Neural cell (in vitro differentiated cells): Measurements from ENCODE around the gene TECTB. TPM values are rescaled to one million over a fixed set of nuclear protein-coding genes. Genes with fewer than 3 reads are reported as not detected.

Source experiments
- H2AFZ ChIP-seq: fragments of 200-600, 300-800 bp; sonication (generic), shearing (Covaris generic); 2 replicates; pipeline ENCODE4 v1.6.0; 2014; ENCODE audit warnings: low read depth, mild to moderate bottlenecking, antibody characterized with exemption, low read length, moderate library complexity
- H3F3A ChIP-seq: fragments of 200-600 bp; shearing (Covaris generic); 2 replicates; pipeline ENCODE4 v1.6.1; 2016; ENCODE audit warnings: mild to moderate bottlenecking, moderate library complexity, mixed read lengths, antibody characterized with exemption, low read length; ENCODE audit not compliant: insufficient read depth, poor library complexity, severe bottlenecking
- H3K27ac ChIP-seq: fragments of 200-600, 300-800 bp; sonication (generic), shearing (Covaris generic); 2 replicates; pipeline ENCODE4 v1.5.1; 2014; ENCODE audit warnings: mild to moderate bottlenecking, low read length, moderate library complexity
- H3K27me3 ChIP-seq: fragments of 300-800, 200-600 bp; sonication (generic), shearing (Covaris generic); 2 replicates; pipeline ENCODE4 v1.6.0; 2014; ENCODE audit warnings: mild to moderate bottlenecking, low read depth, low read length, moderate library complexity; ENCODE audit not compliant: insufficient read depth
- H3K36me3 ChIP-seq: fragments of 300-800, 200-600 bp; sonication (generic), shearing (Covaris generic); 2 replicates; pipeline ENCODE4 v1.5.1; 2014; ENCODE audit warnings: mild to moderate bottlenecking, antibody characterized with exemption, low read length, moderate library complexity; ENCODE audit not compliant: insufficient read depth
- H3K4me2 ChIP-seq: fragments of 300-800, 200-600 bp; sonication (generic), shearing (Covaris generic); 2 replicates; pipeline ENCODE4 v1.6.0; 2014; ENCODE audit warnings: mild to moderate bottlenecking, low read length
- H3K4me3 ChIP-seq: fragments of 300-800, 200-600 bp; sonication (generic), shearing (Covaris generic); 2 replicates; pipeline ENCODE4 v1.5.1; 2014; ENCODE audit warnings: mild to moderate bottlenecking, low read length, moderate library complexity
- H3K79me2 ChIP-seq: fragments of 200-600 bp; shearing (Covaris generic); replicated peaks from 2 replicates; pipeline ENCODE4 v1.6.0; 2014; ENCODE audit warnings: mild to moderate bottlenecking, low read length, moderate library complexity; ENCODE audit not compliant: insufficient read depth
- H3K9ac ChIP-seq: fragments of 300-800, 200-600 bp; sonication (generic), shearing (Covaris generic); 2 replicates; pipeline ENCODE4 v1.6.1; 2016; ENCODE audit warnings: mild to moderate bottlenecking, low read length, mixed read lengths
- H3K9me2 ChIP-seq: fragments of 200-600 bp; shearing (Covaris generic); 2 replicates; pipeline ENCODE4 v1.6.1; 2016; ENCODE audit warnings: mild to moderate bottlenecking, low read length, mixed read lengths; ENCODE audit not compliant: insufficient read depth
- H3K9me3 ChIP-seq: fragments of 200-600, 300-800 bp; sonication (generic), shearing (Covaris generic); 2 replicates; pipeline ENCODE4 v1.6.1; 2016; ENCODE audit warnings: mild to moderate bottlenecking, mixed run types, low read length, moderate library complexity, mixed read lengths
- H4K20me1 ChIP-seq: fragments of 200-600 bp; shearing (Covaris generic); 2 replicates; pipeline ENCODE4 v1.6.1; 2016; ENCODE audit warnings: mild to moderate bottlenecking, mixed run types; ENCODE audit not compliant: insufficient read depth
- EP300 ChIP-seq: fragments of 450-650 bp; conservative IDR thresholded peaks from 2 replicates; pipeline ENCODE4 v1.6.1; 2014; ENCODE audit warnings: antibody characterized with exemption, mild to moderate bottlenecking, moderate library complexity; ENCODE audit not compliant: poor library complexity, severe bottlenecking
- EZH2 ChIP-seq: fragments of 200-600, 300-800 bp; shearing (Covaris generic), sonication (generic); IDR thresholded peaks from 2 replicates; pipeline ENCODE4 v1.6.1; 2014; ENCODE audit warnings: antibody characterized with exemption, low read length, borderline replicate concordance, mild to moderate bottlenecking; ENCODE audit not compliant: insufficient read depth, poor library complexity, severe bottlenecking
- MXI1 ChIP-seq: fragments of 450-650 bp; conservative IDR thresholded peaks from 2 replicates; pipeline ENCODE4 v1.6.1; 2014; ENCODE audit warnings: antibody characterized with exemption, mild to moderate bottlenecking; ENCODE audit not compliant: poor library complexity, severe bottlenecking
- POLR2AphosphoS5 ChIP-seq: IDR thresholded peaks from 2 replicates; pipeline ENCODE4 v1.6.1; 2012
- RAD21 ChIP-seq: fragments of 450-650 bp; conservative IDR thresholded peaks from 2 replicates; pipeline ENCODE4 v1.6.1; 2014; ENCODE audit warnings: antibody characterized with exemption, mild to moderate bottlenecking, moderate library complexity
- SMC3 ChIP-seq: fragments of 450-650 bp; conservative IDR thresholded peaks from 2 replicates; pipeline ENCODE4 v1.6.1; 2014; ENCODE audit warnings: antibody characterized with exemption, mild to moderate bottlenecking, moderate library complexity; ENCODE audit not compliant: poor library complexity
- TAF1 ChIP-seq: IDR thresholded peaks from 2 replicates; pipeline ENCODE4 v1.6.1; 2012; ENCODE audit warnings: low read depth
- polyA plus RNA-seq: library from polyadenylated mRNA; depleted of rRNA; stranded (reverse); fragments of >200 nt; gene quantifications from 2 replicates; pipeline ENCODE4 v1.2.3, GENCODE V29; 2014
- TF ChIP-seq, protein P1 (sequence below): IDR thresholded peaks from 2 replicates; pipeline ENCODE4 v1.6.1; 2012; ENCODE audit warnings: borderline replicate concordance
- TF ChIP-seq, protein P2 (sequence below): fragments of 450-650 bp; IDR thresholded peaks from 2 replicates; pipeline ENCODE4 v1.5.1; 2014; ENCODE audit warnings: antibody characterized with exemption, mild to moderate bottlenecking, moderate library complexity; ENCODE audit not compliant: poor library complexity, severe bottlenecking

TECTB gene
- polyA plus RNA-seq, 1 donor from 2014 or later, result not detected

DNA sequence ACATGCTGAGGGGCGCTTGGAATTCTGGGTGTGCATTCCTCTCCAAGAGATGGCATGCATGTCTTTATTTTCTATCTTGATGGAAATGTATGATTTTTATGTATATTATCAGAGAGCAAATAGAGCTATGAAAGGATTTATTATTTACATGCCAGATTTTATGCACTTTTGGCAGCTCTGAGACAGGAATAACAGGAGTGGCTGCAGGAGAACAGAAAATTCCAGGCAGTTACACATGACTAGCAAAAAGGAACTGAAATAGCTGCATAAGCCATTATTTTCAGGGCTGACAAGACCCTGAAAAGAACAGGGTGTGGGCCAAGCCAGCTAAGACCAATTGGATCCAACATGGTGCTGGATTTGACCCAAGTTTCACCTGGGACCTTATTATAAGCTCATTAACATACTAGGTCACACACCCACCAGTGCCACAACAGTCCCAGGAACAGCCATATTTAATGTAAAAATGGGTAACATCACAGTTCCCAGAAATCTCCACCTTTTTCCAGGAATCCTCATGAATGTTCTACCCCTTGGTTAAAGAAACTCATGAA is 47.5 kb downstream of the TECTB start:
- Histone ChIP-seq H3K9me3 (no peaks in the 10 kb centered on the region), H3F3A (no peaks in the 10 kb centered on the region), H3K27ac (no peak overlapping the region), H2AFZ (no peak overlapping the region), H3K9ac (no peak overlapping the region), H3K4me3 (no peak overlapping the region), H4K20me1 (no peaks in the 10 kb centered on the region), H3K27me3 (no peaks in the 10 kb centered on the region), H3K9me2 (no peaks in the 10 kb centered on the region), H3K36me3 (no peaks in the 10 kb centered on the region), H3K4me2 (no peak overlapping the region), H3K79me2 (no peaks in the 10 kb centered on the region)
- TF ChIP-seq EP300, result no peak

DNA sequence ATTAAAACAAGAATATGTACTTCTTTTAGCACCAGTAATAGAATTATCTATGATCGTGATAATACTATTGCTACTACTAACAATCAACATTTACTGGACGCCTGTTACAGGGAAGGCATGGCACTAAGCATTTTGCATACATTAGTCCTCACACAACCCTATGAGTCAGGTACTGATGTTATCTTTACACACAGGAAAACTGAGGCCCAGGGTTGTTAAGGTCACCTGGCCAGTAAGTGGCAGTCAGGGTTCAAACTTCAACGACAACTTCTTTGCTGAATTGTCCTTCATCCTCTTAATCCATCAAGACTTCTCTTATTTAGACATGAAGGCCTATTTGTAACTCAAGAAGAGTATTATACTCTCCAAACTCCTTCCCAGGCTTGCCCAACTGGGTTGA is 48.8 kb downstream of the TECTB start:
- no peaks in the 10 kb centered on the region for H3F3A ChIP-seq
- no peak overlapping the region for H3K9ac ChIP-seq
- H3K4me2 ChIP-seq, result no peak overlapping the region
- H3K79me2 ChIP-seq, result no peaks in the 10 kb centered on the region
- TF ChIP-seq RAD21 (no peak), EP300 (no peak), MXI1 (no peak), POLR2AphosphoS5 (no peak), EZH2 (no peak), TAF1 (no peak), SMC3 (no peak)
- TF ChIP-seq, protein P1, sequence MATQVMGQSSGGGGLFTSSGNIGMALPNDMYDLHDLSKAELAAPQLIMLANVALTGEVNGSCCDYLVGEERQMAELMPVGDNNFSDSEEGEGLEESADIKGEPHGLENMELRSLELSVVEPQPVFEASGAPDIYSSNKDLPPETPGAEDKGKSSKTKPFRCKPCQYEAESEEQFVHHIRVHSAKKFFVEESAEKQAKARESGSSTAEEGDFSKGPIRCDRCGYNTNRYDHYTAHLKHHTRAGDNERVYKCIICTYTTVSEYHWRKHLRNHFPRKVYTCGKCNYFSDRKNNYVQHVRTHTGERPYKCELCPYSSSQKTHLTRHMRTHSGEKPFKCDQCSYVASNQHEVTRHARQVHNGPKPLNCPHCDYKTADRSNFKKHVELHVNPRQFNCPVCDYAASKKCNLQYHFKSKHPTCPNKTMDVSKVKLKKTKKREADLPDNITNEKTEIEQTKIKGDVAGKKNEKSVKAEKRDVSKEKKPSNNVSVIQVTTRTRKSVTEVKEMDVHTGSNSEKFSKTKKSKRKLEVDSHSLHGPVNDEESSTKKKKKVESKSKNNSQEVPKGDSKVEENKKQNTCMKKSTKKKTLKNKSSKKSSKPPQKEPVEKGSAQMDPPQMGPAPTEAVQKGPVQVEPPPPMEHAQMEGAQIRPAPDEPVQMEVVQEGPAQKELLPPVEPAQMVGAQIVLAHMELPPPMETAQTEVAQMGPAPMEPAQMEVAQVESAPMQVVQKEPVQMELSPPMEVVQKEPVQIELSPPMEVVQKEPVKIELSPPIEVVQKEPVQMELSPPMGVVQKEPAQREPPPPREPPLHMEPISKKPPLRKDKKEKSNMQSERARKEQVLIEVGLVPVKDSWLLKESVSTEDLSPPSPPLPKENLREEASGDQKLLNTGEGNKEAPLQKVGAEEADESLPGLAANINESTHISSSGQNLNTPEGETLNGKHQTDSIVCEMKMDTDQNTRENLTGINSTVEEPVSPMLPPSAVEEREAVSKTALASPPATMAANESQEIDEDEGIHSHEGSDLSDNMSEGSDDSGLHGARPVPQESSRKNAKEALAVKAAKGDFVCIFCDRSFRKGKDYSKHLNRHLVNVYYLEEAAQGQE, result no peak
- TF ChIP-seq, protein P2, sequence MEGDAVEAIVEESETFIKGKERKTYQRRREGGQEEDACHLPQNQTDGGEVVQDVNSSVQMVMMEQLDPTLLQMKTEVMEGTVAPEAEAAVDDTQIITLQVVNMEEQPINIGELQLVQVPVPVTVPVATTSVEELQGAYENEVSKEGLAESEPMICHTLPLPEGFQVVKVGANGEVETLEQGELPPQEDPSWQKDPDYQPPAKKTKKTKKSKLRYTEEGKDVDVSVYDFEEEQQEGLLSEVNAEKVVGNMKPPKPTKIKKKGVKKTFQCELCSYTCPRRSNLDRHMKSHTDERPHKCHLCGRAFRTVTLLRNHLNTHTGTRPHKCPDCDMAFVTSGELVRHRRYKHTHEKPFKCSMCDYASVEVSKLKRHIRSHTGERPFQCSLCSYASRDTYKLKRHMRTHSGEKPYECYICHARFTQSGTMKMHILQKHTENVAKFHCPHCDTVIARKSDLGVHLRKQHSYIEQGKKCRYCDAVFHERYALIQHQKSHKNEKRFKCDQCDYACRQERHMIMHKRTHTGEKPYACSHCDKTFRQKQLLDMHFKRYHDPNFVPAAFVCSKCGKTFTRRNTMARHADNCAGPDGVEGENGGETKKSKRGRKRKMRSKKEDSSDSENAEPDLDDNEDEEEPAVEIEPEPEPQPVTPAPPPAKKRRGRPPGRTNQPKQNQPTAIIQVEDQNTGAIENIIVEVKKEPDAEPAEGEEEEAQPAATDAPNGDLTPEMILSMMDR, result no peak
- no peaks in the 10 kb centered on the region for H3K36me3 ChIP-seq
- no peaks in the 10 kb centered on the region for H3K27me3 ChIP-seq
- no peaks in the 10 kb centered on the region for H4K20me1 ChIP-seq
- no peak overlapping the region for H3K4me3 ChIP-seq
- H3K9me2 ChIP-seq, result no peaks in the 10 kb centered on the region
- H3K27ac ChIP-seq, result no peak overlapping the region
- H3K9me3 ChIP-seq, result no peaks in the 10 kb centered on the region
- H2AFZ ChIP-seq, result no peak overlapping the region
